ENCODE measurements around the gene TBX1. TPM values are rescaled to one million over a fixed set of nuclear protein-coding genes. Genes with fewer than 3 reads are reported as not detected.

TBX1 gene
- total RNA-seq, 1 experiment from 2014 or later: 12.8 TPM

GRCh38 chr22:19723983-19724827 lies 36.4 kb upstream of the TBX1 start (continued):
- TF ChIP-seq ZNF532 (CRISPR knock-in tag; IDR thresholded peaks at IDR 0.05; ENCODE audit: borderline replicate concordance): no peak
- peak; percentile 59 for TF ChIP-seq USF1 (CRISPR knock-in tag; IDR thresholded peaks at IDR 0.05)
- TF ChIP-seq PRRX2 (CRISPR knock-in tag; IDR thresholded peaks at IDR 0.05): no peak
- TF ChIP-seq FOXP1 (CRISPR knock-in tag; IDR thresholded peaks at IDR 0.05; ENCODE audit: borderline replicate concordance): peak; percentile 65; the same call in 1 of the 2 replicates
- TF ChIP-seq MAX (CRISPR knock-in tag; IDR thresholded peaks at IDR 0.05): peak; percentile 39; the same call in 1 of the 2 replicates
- TF ChIP-seq KAT7 (CRISPR knock-in tag; IDR thresholded peaks at IDR 0.05; ENCODE audit: borderline replicate concordance): 0 out of 2 replicates have a peak, but pooled peaks have one; percentile 47
- TF ChIP-seq PRDM15 (CRISPR knock-in tag; IDR thresholded peaks at IDR 0.05): no peak
- peak; percentile 21; the same call in 1 of the 2 replicates for TF ChIP-seq ZNF263 (CRISPR knock-in tag; IDR thresholded peaks at IDR 0.05; ENCODE audit: low read depth)

- Mint-ChIP-seq H3K4me1 (peaks cover 18% of the 10 kb centered on the region), H3K27ac (no peak overlapping the region), H3K36me3 (peaks cover 7% of the 10 kb centered on the region), H3K9me3 (no peaks in the 10 kb centered on the region), H3K27me3 (ENCODE audit: low read depth) (peaks cover 95% of the 10 kb centered on the region), H3K4me3 (peak overlapping the region; percentile 53)
- ChIA-PET CTCF (no interaction called here), POLR2A (no interaction called here)
- ATAC-seq (no peak), DNase-seq (ENCODE audit: low spot score) (no peak)
- TF ChIP-seq ATF3 (CRISPR knock-in tag; conservative IDR thresholded peaks at IDR 0.05) (no peak), ERG (CRISPR knock-in tag; IDR thresholded peaks at IDR 0.05) (no peak), TEAD4 (CRISPR knock-in tag; IDR thresholded peaks at IDR 0.05) (no peak), NR1H2 (CRISPR knock-in tag; IDR thresholded peaks at IDR 0.05) (no peak), ZNF532 (CRISPR knock-in tag; IDR thresholded peaks at IDR 0.05; ENCODE audit: borderline replicate concordance) (no peak), FOXK1 (CRISPR knock-in tag; IDR thresholded peaks at IDR 0.05) (no peak), E2F1 (CRISPR knock-in tag; IDR thresholded peaks at IDR 0.05) (no peak), CREB1 (CRISPR knock-in tag; IDR thresholded peaks at IDR 0.05) (no peak), SMAD4 (CRISPR knock-in tag; IDR thresholded peaks at IDR 0.05) (no peak), ZNF416 (CRISPR knock-in tag; IDR thresholded peaks at IDR 0.05) (no peak)
These were observed 35.5 kb upstream of the TBX1 start for GRCh38 chr22:19724927-19725661.

Data from WTC11 (cell line).